Fibroblast of mammary gland (primary cell): Measurements from ENCODE around the gene MRPL52.

Experiments
- DNase-seq: peaks from one replicate; pipeline ENCODE4 v3.0.0-alpha.2; 2010; ENCODE audit warnings: low read depth
- H3K4me3 ChIP-seq: 2 replicates; pipeline ENCODE4 v1.5.1; 2011; ENCODE audit warnings: low read depth, mild to moderate bottlenecking, low read length, moderate library complexity; ENCODE audit not compliant: control insufficient read depth
- CTCF ChIP-seq: conservative IDR thresholded peaks from 2 replicates; pipeline ENCODE4 v1.5.1; 2011; ENCODE audit warnings: low read depth, low read length, inconsistent platforms; ENCODE audit not compliant: control insufficient read depth, insufficient read depth

The MRPL52 gene

GRCh38 chr14:22845103-22845394, 15.4 kb downstream of the MRPL52 start:
- H3K4me3 ChIP-seq: no peak overlapping the region
- no peak for TF ChIP-seq CTCF
- no peak for DNase-seq

DNA sequence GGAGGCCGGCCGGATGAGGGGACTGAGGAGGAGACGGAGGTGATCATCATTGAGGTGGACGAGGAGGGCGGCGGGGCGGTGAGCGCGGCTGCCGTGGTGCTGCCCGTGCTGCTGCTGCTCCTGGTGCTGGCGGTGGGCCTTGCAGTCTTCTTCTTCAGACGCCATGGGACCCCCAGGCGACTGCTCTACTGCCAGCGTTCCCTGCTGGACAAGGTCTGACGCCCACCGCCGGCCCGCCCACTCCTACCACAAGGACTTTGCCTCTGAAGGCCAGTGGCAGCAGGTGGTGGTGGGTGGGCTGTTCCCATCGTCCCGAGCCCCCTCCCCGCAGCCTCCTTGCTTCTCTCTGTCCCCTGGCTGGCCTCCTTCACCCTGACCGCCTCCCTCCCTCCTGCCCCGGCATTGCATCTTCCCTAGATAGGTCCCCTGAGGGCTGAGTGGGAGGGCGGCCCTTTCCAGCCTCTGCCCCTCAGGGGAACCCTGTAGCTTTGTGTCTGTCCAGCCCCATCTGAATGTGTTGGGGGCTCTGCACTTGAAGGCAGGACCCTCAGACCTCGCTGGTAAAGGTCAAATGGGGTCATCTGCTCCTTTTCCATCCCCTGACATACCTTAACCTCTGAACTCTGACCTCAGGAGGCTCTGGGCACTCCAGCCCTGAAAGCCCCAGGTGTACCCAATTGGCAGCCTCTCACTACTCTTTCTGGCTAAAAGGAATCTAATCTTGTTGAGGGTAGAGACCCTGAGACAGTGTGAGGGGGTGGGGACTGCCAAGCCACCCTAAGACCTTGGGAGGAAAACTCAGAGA, 16.3 kb downstream of the MRPL52 start:
- peak; percentile 25 for DNase-seq
- no peak overlapping the region for H3K4me3 ChIP-seq
- TF ChIP-seq CTCF: no peak

- DNase-seq: no peak
- no peak for TF ChIP-seq CTCF
These were observed 17.2 kb downstream of the MRPL52 start for GRCh38 chr14:22846811-22847307.

DNA sequence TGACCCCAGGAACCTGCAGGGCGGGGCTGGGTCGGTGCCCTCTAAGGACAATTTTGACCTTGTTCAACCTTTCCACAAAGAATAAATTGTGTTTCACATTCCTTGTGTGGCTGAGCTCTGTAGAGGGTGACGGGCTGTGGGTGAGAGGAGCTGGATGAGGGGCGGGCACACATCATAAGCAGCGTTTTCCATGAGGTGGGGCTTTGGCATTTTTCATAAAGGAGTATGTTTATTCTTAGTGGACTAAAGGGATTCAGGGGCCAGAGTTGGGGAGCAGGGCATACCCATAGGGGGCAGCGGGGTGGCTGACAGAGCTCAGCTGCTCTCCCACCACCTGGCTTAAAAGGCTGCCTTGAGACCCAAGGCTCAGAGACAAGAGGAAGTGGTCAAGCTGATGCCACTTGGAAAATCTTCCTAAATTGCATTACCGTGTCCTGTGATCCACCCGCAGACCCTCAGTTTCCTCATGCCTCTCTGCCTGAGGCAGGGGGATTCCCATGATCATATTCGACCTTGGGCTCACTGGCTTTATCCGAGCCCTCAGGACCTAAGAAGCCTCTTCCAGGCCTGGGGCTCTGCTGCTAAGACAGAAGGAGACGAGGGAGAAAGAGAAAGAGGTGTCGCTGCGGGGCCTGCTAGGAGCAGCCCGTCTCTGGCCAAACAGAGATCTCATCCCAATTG, 18.1 kb downstream of the MRPL52 start:
- H3K4me3 ChIP-seq: no peak overlapping the region
- no peak for TF ChIP-seq CTCF
- DNase-seq: peak; percentile 77

More at GRCh38 chr14:22846811-22847307, 17.2 kb downstream of the MRPL52 start:
- no peak overlapping the region for H3K4me3 ChIP-seq

DNA sequence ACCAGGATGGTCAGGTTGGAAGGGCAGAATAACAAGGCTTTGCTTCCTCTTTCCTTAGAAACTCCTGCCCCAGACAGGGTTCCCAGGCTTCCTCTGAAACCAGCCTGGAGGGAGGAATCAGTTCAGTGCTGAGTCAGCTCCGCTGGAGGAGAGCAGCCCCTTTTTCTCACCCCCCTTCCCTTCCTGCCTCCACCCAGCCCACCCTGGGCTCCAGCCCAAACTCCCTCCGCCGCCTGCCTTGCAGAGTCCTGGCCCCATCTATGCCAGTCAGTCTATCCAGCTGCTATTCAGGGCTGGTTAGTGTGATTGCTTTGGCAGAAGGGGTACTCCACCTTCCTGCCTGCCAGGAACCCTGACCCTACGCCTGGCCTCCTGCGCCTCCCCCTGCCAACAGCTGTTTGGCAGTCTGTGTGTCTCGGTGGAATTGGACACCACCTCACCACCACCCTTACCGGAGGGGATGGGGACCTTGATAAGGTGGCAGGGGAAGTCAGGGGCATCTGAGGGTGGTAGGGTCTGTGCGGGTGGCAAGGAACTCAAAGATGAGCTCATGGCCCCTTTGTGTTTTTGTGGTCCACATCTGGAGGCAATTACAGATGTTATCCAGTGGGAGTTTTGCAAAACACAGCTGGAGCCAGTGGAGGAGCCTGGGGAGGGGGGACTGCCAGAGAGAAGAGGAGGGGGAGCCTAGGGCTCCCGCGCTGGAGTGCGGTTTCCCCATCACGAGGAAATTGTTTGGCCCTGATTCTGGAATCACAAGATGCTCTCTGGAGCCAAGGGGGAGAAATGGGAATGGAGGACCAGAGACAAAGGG, 18.9 kb downstream of the MRPL52 start:
- no peak for TF ChIP-seq CTCF
- DNase-seq: peak; percentile 98
- no peak overlapping the region for H3K4me3 ChIP-seq

- no peak for TF ChIP-seq CTCF
- DNase-seq: peak; percentile 87
- no peak overlapping the region for H3K4me3 ChIP-seq
These were observed 19.6 kb downstream of the MRPL52 start for GRCh38 chr14:22849212-22849819.
